Peyer's patch (tissue), 4 donors: ENCODE data around the gene TAF1B. TPM values are rescaled to one million over a fixed set of nuclear protein-coding genes. Genes with fewer than 3 reads are reported as not detected.

Source experiments
- DNase-seq, 3 donors: peaks; one replicate each; pipeline ENCODE4 v3.0.0-alpha.2; 2017 to 2019
- H3K27ac ChIP-seq, 4 donors: fragments of 200-600 bp; sonication (generic); one replicate each; pipeline ENCODE4 v1.5.1; 2016 to 2019
- H3K27me3 ChIP-seq, 2 donors: fragments of 200-600 bp; sonication (generic); one replicate each; pipeline ENCODE4 v1.5.1; 2019
- H3K36me3 ChIP-seq, 3 donors: fragments of 200-600 bp; sonication (generic); one replicate each; pipeline ENCODE4 v1.5.1; 2016 to 2019
- H3K4me1 ChIP-seq, 4 donors: fragments of 200-600 bp; sonication (generic); one replicate each; pipeline ENCODE4 v1.5.1; 2016 to 2019
- H3K4me3 ChIP-seq, 4 donors: fragments of 200-600 bp; sonication (generic); 1 replicate in 3 of 4; 2 replicates in 1 of 4; pipeline ENCODE4 v1.5.1; 2016 to 2019; ENCODE audit warnings: mild to moderate bottlenecking in 1 of 4
- H3K9me3 ChIP-seq, 4 donors: fragments of 200-600 bp; sonication (generic); one replicate each; pipeline ENCODE4 v1.5.1; 2016 to 2019; ENCODE audit warnings: mild to moderate bottlenecking in 1 of 4
- CTCF ChIP-seq, 6 experiments: fragments of 450-650 bp in 4 of 6; fragments of 200-600 bp in 2 of 6; sonication (generic) in 1 of 6; IDR thresholded peaks; one replicate each; pipeline ENCODE4 v1.5.1; 2017 to 2019; ENCODE audit warnings: antibody characterized with exemption in 6 of 6, mild to moderate bottlenecking in 3 of 6, moderate library complexity in 1 of 6
- POLR2A ChIP-seq, 2 donors: fragments of 450-650 bp; IDR thresholded peaks; one replicate each; pipeline ENCODE4 v1.5.1; 2017; ENCODE audit warnings: antibody characterized with exemption in 2 of 2, mild to moderate bottlenecking in 2 of 2, moderate library complexity in 2 of 2
- total RNA-seq, 4 donors: library from RNA; depleted of rRNA; stranded (reverse); fragments of >200 nt; gene quantifications; one replicate each; pipeline ENCODE4 v1.1.0, GENCODE V29; 2016

Gene TAF1B
- total RNA-seq, 4 donors from 2014 or later = 8.6 to 33.0 (median 12.5) TPM

- TF ChIP-seq POLR2A (IDR thresholded peaks at IDR 0.05) (no peak), CTCF (IDR thresholded peaks at IDR 0.05) (no peak)
Observed at GRCh38 chr2:9982248-9982647, 139.0 kb downstream of the TAF1B start.

GRCh38 chr2:9982891-9983290, 139.6 kb downstream of the TAF1B start:
- Histone ChIP-seq H3K9me3 (no peaks in the 10 kb centered on the region), H3K4me3 (no peak overlapping the region), H3K27me3 (no peaks in the 10 kb centered on the region), H3K27ac (no peak overlapping the region), H3K36me3 (no peaks in the 10 kb centered on the region), H3K4me1 (peaks cover 0 to 6% (median 0%) of the 10 kb centered on the region in 4 donors)
- TF ChIP-seq CTCF (IDR thresholded peaks at IDR 0.05) (no peak), POLR2A (IDR thresholded peaks at IDR 0.05) (no peak)
- DNase-seq = no peak

More at GRCh38 chr2:9982248-9982647, 139.0 kb downstream of the TAF1B start:
- Histone ChIP-seq H3K4me3 (no peak overlapping the region), H3K9me3 (no peaks in the 10 kb centered on the region), H3K27ac (no peak overlapping the region), H3K36me3 (no peaks in the 10 kb centered on the region), H3K4me1 (peaks cover 0 to 6% (median 0%) of the 10 kb centered on the region in 4 donors), H3K27me3 (no peaks in the 10 kb centered on the region)
- DNase-seq = no peak

- Histone ChIP-seq H3K27ac (no peak overlapping the region), H3K36me3 (no peaks in the 10 kb centered on the region), H3K9me3 (no peaks in the 10 kb centered on the region), H3K27me3 (no peaks in the 10 kb centered on the region), H3K4me3 (no peak overlapping the region), H3K4me1 (peaks cover 0 to 6% (median 0%) of the 10 kb centered on the region in 4 donors)
- TF ChIP-seq POLR2A (IDR thresholded peaks at IDR 0.05) (no peak), CTCF (IDR thresholded peaks at IDR 0.05) (no peak)
- no peak for DNase-seq
Observed at GRCh38 chr2:9983401-9984216, 140.3 kb downstream of the TAF1B start.

Other genes starting within 250 kb of the TAF1B start
- gene YWHAQ, start 212.5 kb upstream of the TAF1B start, total RNA-seq = 100 to 1,000 TPM in 3 of 4 donors, 10 to 100 TPM in 1; 76.9 to 155 (median 114) TPM
- 1 to 10 TPM in 3 of 4 donors, not detected in 1; 1.3 to 6.6 (median 1.5) TPM for gene GRHL1, start 108.2 kb downstream of the TAF1B start, total RNA-seq
- 10 to 100 TPM in 2 of 4 donors, 1 to 10 TPM in 2; 4.0 to 17.3 (median 11.5) TPM for gene KLF11, start 200.1 kb downstream of the TAF1B start, total RNA-seq
- gene CYS1, start 236.9 kb downstream of the TAF1B start, total RNA-seq = 1 to 10 TPM in 3 of 4 donors, not detected in 1; 1.3 to 5.8 (median 1.6) TPM